ENCODE measurements around the gene PBX1.
"Not testable (repeated sequence)": the region's sequence is repeated elsewhere in the genome, so short reads cannot be mapped to it uniquely, and the experiment has no call there.

PBX1 gene

DNA sequence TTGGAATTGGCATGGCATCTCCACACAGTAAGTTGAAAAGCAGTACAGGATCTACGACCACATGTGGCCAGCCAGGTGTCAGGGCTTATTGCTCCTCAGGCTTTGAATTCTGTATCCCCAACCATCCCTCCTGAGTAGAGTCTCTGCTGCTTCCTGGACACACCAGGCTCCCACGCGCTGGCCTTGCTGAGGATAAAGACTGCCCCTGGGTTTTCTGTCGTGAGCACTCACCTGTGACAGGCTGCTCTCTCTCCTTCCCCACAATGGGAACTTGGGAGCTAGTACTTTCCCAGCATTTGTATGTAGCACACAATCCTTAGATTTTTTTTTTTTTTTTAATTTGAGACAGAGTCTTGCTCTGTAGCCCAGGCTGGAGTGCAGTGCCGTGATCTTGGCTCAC, 33.6 kb downstream of the PBX1 start:
- DNase-seq: no peak

DNA sequence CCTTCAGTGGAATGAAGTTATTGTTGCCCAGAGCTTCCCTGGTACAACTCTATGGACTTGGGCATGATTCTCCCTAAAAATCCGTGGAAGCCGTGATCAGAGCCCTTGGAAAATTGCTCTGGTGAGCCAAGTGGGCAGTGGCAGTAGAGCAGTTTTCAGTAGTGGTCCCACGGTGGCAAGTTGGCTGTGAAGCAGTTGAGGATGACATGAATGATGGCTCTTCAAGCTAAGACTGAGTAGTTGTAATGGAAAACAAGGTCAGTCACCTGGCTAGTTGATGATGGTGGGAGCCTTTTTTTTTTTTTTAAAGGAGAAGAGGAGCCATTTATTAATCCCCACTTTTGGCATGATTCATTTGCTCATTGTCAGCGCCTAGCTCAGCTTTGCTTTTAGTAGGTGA, 36.2 kb downstream of the PBX1 start:
- DNase-seq: no peak

DNA sequence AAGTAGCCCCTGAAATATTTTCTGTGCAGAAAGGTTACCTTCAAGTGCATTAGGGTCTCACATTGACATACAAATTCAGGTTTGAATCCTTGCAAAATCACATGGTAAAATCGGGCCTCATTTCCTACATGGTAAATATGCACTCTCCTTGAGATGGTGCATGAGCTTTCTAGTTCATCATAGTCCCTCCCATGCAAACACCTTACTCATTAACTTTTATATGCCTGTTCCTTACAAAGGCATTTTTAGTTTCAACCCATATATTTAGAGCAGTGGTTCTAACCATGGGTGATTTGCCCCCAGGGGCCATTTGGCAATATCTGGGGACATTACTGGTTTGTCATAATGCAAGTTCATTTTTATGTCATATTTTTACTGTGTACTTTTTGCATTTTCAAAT, 37.2 kb downstream of the PBX1 start:
- no peak for DNase-seq

DNA sequence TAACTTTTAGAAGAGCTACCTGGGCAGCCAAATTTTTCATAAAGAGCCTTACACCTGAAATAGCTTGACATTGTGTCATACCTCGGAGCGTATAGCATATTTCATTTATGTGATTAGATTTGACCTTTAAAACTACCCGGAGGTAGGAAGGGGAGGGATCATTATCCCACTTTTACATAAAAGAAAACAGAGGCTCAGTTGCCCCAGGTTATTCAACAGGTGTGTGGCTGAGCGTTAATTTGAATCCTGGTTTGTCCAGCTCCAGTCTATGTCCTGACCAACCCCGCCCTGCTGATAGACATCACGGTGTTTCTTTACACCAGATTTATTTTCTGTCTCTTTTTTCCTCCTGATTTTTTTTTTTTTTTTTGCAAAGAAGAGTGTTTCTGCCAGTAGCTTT, 39.7 kb downstream of the PBX1 start:
- no peak for DNase-seq

DNA sequence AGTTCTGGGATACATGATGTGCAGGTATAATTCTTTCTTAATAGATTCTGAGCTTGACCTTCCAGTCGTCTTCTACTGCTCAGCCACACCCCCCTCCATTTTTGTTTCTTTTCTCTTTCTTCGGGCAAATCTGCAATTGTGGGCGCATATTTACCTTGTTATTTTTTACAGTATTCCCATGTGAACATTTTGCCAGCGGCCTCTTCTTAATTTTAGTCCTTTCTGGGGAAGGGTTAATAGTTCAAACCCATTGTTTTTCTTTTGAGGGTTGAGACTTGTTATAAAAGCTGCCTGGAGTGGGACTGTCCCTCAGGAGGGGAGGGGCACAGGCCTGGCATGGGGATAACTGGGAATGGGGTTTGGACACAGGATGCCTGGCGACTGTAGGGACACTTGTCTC, 40.3 kb downstream of the PBX1 start:
- DNase-seq: no peak

DNA sequence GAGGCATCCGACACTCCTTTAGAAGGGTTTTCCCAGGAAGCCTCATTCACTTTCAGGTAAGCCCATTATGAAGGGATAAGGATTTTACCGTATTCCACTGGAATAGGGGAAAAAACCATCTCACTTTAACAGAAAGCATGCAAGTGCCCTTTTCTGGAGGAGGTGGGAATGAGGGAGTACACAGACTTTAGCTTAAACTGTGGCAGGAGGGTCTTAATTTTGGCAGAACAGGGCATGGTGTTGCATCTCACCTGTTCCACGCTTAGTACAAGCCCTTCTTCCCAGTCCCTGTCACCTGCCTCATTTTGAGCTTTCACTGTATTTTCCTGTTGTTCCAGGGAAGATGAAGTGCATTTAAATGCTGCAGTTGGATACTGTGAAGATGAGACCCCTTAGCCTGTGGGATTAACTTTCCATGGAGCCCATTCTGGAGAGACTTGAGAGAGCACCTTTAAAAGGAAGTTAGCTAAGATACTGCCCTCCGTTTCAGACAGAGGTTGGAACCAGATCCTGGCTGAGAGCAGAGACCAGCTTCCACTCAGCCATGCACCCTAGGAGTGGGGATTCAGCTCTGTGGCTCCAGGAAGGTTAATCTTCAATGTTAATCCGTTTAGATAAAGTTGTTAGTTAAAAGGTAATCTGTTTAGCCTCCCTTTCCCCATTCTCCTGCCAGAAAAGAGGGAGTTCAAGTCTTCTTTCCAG, 42.6 kb downstream of the PBX1 start:
- DNase-seq: no peak

DNA sequence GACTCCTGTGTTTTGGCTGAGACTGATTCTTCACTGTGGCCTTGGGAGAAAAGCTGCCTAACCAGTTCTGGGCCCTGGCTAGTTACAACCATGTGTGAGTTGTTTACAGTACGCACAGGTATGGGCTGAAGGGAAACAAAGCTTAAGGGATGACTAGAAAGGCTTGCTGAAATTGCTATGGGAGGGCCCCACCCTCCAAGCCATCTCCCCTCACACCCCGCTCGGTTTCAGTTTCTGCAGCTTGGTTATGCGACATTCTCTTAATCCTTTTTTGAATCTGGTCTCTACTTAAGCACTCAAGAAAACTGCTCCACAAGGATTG, 43.1 kb downstream of the PBX1 start:
- no peak for DNase-seq

DNA sequence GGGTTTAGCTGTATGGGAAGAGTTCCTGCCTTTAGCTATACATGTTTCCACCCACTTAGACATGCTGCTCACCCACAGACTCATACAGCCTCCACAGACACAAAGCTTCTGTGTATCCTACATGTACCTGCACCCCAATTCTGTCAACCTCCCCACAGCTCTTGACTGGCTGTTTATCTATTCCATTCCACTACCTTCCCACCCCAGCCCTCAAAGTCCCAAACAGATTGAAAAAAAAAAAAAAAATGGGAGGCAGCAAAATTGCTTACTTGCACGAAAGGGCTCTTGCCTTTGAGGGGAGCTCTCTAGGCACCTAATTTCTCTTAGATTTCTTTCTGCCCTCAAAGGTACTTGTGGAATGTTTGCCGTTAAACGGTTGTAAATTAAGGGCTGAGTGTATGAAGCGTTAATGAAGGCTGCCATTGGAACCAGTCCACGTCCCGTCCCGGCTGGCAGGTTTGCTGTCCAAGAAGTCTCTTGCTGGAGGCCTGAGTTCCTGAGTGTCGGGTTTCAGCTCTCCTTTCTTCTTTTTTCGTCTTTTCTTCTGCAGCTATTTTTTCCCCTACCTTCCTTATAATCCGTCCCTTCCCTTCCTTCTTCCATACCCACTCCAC, 43.6 kb downstream of the PBX1 start:
- DNase-seq: no peak

DNA sequence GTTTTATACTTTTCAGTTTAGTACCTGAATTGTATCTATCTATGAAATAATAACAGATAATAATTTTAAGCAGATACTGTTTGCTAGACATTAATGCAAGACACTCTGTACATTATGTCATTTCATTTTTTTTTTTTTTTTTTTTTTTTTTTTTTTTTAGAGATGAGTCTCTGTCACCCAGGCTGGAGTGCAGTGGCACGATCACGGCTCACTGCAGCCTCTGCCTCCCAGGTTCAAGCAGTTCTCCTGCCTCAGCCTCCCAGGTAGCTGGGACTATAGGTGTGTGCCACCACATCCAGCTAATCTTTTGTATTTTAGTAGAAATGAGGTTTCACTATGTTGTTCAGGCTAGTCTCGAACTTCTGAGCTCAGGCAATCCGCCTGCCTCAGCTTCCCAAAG, 44.8 kb downstream of the PBX1 start:
- not testable (repeated sequence) for DNase-seq

DNA sequence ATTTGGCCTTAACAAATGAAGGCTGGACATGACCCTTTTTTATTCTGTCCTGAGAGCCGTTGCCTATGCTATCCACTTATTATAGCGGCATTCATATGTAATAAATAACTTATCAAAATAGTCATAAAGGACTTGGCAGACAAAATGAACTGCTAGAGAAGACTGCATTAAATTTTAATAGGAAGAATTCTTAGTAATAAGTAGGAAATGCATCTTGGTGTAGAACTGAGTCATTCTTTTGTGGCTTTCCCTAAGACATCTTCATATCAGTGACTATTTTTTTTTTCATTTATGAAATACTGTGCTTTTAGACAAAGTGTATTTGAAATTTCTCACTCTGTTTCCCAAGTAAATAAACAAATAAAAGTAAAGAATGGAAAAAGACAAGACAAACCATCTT, 45.6 kb downstream of the PBX1 start:
- DNase-seq: no peak

DNA sequence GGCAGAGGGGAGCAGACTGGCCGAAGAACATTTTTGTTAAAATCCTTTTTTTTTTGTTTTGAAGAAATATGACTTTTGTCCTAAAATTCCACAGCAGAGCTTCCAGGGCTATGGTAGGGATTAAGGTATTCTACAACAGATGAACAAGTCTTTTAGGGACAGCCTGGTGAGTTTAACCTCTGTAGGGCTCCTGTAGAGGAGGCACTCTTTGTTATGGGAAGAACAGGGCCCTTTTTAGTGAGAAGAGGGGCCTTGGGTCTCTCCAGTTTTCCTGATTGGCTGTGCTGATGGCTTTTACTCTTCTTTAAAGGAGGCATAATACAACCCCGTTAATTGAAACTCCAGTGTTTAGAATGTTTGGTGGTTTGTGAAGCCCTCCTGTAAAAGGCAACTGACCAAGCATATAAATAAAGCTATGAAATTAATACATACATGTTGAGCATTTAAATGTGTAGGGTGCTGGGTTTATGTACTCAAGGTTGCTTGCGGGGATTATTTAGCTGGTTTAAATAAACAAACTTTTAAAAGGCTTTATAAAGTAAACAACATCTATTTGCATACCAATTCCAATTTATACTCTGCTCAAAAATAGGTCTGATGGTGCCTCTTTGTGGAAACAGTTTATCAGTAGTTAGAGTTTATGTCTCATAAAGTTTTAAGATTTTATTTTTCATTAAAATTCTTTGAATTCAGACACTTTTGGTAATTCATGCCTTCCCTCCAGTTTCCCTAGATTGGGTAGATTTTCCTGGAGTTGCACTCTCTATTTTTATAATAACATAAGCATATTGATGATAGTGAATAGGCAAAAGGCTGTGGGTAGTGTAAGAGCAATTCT, 46.5 kb downstream of the PBX1 start:
- no peak for DNase-seq

DNA sequence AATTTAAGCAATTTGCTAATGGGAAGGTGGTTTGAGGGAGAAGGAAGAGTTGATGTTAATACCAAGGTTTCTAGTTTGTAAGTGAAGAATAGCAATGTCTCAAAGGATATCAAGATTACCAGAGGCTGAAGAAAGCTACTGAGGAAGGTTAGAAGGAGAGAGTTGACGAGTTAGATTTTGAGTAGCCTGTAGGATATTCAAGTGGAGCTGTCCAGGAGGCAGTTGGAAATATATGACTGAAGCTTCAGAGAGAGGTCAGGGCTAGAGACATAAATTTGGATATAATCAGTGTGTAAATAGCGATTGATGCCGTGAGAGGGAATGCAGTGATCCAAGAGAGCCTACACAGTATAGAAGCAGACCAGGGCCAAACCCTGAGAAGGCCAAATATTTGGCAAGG, 48.4 kb downstream of the PBX1 start:
- no peak for DNase-seq

DNA sequence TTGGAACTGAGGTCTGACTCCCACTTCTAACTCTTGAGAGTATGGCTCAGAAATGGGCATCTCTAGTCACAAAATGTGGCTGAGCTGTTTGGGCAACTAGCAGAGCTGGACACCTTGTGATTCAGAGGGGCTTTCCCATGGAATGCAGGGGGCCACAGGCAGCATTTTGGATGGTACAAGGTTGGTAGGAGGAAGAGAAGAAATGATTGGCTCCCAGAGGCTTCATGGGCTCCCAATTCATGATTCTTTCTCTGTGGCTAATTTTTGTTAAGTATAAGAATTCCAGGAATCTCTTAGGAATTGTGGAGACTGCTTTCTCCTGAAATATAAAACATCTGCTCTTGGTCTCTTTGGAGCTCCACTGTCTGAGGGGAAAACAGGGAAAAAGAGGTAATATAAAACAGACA, 49.7 kb downstream of the PBX1 start:
- no peak for DNase-seq

DNA sequence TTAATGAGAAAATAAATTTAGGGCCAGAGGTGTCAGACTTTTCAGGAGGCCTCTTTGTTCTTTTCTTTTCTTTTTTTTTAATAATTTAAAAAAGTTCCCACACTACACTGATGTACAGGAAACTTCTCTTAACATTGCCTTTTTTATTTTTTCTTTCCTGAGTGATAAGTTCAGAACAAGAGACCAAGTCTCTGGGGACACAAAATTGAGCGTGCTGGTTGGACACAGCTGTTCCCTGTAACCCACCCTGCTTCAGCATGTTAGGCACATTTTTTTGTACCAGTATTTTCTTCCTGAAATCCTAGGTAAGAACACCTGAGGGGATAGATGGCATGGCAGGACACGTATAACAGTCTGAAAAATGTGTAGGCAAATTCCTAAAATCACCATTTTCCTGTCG, 50.1 kb downstream of the PBX1 start:
- DNase-seq: no peak

DNA sequence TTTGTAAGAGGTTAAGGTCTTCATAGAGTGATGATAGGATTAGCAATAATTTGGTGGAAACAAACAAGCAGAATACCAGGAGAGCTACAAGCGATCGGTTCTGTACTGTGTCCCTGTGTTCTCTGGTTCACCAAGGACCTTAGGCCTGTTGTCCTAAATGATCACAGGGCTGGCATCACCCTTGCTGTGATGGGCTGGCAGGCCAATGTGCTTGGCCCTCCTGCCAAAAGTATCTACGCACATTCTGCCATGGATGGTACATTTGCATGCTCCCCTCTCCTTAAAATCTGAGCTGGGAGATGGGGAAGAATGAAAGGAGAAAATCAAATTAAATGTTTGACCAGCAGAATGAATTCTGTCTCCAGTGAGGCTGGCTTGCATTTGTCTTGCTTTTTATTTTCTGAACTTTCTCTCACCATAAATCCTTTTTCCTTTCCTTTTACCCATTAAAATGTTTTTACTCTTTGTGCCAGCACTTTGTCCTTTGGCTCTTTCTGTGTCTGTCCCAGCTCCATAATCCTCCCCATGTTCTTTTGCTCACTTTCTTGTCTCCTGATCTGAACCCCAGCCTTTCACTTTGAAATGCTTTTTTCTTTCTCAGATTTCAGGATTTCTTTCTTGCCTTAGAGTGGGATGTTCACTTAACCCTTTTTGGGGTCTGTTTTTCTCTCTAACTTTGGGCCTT, 51.7 kb downstream of the PBX1 start:
- DNase-seq: no peak

DNA sequence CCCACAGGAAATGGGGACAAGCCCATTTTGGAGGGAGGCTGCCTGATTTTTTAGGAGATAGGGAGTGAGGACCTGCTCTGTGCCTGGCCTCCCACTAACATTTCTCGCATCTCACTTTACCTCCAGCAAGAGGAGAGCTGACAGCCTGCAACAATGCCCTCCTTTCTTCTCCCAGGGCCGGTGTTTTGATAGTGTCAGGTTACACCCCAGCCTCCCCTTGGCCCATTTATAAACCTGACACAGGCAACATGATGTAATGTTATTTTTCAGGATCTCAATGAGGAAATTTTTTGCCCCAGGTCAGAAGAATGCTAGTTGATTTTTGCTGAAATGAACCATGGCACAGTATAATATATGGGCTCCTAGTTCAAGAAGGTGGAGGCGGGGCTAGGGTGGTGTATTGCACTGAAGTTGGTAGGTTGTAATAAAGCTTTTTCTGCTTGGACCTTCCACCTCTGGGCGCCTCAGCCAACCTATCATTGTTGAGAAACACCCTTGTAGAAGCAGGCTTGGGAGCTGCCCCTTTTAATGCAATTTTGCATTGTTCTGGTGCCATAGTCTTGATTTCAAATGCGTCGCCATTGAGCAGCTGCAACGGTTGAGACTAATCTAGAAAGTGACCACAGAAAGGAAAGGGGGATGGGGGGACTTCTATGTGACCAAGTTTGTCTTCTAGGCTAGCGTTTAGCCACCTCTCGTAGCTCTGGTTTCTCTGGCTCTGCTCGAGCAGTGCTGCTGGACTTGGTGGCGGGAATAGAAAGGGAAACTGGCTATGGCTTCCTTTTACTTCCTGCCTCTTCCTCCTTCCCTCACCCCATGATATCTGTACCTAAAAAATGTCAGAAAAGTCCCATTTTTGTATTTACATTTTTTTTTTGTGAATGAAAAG, 53.0 kb downstream of the PBX1 start:
- no peak for DNase-seq

DNA sequence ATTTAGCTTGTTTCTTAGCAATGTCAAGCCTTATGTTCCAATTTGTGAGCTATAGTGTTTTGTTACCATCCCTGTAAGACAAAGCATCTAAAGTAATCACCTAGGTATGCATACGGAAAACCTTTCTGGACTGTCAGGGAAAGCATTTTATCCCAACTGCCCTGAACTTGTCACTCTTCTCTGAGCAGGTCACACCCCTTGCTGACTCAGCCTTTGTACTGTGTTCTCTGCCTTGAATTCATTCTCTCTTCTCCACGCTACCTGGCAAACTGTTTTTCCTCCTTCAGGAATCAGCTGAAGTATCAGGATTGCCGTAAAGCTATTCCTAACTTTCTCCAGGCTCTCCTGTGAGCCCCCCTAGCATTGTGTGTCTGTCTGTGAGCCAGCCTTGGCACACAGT, 54.2 kb downstream of the PBX1 start:
- DNase-seq: no peak

DNA sequence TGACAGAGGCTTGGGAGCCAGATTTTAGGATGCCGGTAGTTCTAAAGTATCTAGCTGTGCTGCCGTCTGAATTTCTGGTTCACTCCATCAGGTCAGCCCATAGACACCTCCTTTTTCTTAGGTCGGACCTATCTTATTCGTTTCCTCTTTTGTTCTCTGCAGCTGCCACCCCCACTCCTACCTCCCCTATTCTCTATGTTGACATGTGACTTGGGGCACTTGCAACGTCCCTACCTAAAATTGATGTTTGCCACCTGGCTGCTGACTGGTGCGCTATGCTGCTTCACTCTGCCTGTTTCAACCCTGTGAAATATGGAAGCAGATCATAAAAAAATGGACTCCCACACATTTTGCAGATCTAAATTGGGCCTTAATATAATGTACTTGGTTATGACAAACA, 55.3 kb downstream of the PBX1 start:
- DNase-seq: no peak

DNA sequence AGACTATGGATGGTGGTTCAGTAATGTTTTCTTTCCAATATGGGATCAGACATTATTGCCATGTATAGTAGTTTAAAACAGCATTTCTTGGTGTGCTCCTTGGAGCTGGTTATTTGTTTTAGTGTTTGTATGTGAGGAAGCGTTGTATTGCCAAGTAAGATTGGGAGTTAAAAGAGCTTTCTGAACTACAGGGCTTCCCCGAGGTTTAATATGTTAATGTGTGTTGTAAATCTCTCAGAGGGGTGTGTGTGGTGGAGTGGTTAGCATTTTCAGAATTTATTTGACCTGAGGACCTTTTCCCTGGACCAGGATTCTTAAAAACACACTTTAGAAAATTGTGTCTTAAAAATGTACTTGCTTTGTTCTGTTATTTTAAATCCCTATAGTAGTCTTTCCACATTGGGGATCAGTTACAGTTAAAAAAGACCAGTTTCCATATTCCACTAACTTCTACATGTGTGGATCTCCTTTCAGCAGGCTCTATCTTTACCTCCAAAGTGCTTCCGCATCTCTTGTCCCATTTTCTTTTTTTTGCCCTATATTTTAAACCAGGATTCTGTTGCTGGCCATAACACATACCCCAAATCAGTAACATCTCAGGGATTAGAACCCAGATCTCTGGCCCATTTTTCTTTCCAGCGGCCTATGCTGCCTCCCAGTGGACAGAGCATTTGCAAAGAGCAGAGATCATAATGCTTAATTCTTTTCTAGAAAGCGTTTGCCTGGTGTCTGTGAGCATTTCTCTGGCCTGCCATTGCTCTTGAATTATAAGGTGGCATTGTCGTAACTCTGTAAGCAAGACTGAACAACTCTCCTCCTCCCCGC, 58.6 kb downstream of the PBX1 start:
- no peak for DNase-seq

DNA sequence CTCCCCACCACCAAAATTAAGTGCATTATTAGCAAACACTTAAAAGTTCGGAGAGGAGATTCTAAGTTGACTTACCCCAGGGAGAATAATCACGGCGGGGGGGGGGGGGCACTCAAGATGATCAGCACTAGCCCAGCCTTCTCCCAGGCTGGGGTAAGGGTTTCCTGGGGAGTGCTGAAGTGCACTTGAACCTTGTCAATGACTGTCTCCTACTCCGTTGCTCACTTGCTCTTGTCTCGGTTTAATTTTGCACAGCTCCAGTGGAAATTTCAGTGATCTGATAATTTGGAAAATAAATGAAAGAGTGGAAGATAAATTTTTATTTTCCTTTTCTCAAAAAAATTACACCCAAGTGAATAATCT, 59.2 kb downstream of the PBX1 start:
- no peak for DNase-seq

DNA sequence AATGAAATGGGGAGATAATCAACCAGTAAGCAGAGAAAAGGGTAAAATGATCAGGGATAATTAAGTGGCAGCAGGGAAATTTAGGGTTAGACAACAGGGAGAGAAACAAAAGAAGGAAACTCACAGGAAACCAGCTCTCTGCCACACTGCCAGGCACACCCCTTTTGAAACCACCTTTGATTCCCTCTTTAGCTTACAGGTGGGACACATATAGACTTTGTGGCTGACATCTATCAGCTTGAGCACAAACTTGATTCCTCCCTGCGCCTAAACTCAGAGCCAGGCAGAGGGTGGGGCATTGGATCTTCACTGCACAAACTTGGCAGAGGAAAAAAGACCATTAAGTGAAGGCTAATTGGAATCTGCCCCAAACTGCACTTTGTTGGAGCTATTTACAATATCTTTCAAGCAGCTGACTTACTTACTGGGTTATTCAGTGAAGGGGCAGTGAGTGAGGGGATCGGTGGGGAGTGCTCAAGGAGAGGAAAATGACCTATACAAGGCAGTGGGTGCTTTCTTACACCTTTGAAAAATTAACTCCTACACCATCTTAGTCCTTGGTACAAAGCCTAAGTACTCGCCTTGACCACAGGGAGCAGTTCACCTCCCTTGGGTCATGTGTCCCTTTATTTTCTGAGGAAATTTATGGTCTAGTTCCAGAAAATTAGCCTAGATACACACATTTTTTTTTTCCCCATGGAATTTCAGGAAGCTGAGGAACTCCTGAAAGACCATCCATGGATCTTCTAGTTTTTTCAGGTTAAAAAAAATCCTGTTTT, 60.2 kb downstream of the PBX1 start:
- DNase-seq: no peak
